ENCODE results near the gene LITAFD.

The LITAFD gene

DNA sequence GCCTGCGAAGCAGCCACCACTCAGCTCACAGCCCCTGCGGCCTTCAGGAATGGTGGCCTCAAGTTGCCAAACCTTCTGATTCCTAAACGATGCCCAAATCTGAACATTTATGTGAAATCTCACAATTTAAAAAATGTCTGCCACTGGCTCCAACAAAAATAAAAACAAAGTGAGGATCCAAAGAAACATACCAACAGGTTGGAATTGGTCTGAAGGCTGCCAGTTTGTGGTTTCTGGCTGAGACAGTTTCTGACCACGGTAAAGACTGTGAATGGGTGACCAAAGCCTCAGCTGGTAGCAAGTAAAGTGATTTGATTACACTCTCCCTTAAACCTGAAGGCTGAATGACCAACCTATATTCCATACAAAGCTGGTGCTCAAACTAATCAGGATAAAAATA is 24.9 kb downstream of the LITAFD start:
- TF ChIP-seq, protein P1, sequence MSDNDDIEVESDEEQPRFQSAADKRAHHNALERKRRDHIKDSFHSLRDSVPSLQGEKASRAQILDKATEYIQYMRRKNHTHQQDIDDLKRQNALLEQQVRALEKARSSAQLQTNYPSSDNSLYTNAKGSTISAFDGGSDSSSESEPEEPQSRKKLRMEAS (IDR thresholded peaks at IDR 0.05), result no peak
- TF ChIP-seq RAD21 (IDR thresholded peaks at IDR 0.05; ENCODE audit: low read depth) (no peak), CREB1 (IDR thresholded peaks at IDR 0.05; ENCODE audit: low read depth) (no peak), EGR1 (IDR thresholded peaks at IDR 0.05) (no peak), EP300 (IDR thresholded peaks at IDR 0.05; ENCODE audit: borderline replicate concordance) (no peak), FOXM1 (IDR thresholded peaks at IDR 0.05; ENCODE audit: borderline replicate concordance, low read depth) (no peak), ZBTB7A (IDR thresholded peaks at IDR 0.05; ENCODE audit: low read depth) (no peak), YY1 (IDR thresholded peaks at IDR 0.05; ENCODE audit: low read depth) (no peak), TCF12 (IDR thresholded peaks at IDR 0.05; ENCODE audit: low read depth) (no peak), TAF1 (IDR thresholded peaks at IDR 0.05; ENCODE audit: low read depth) (no peak), CEBPB (IDR thresholded peaks at IDR 0.05) (no peak), TEAD4 (IDR thresholded peaks at IDR 0.05) (no peak), NFIC (IDR thresholded peaks at IDR 0.05) (no peak)
- TF ChIP-seq, protein P2, sequence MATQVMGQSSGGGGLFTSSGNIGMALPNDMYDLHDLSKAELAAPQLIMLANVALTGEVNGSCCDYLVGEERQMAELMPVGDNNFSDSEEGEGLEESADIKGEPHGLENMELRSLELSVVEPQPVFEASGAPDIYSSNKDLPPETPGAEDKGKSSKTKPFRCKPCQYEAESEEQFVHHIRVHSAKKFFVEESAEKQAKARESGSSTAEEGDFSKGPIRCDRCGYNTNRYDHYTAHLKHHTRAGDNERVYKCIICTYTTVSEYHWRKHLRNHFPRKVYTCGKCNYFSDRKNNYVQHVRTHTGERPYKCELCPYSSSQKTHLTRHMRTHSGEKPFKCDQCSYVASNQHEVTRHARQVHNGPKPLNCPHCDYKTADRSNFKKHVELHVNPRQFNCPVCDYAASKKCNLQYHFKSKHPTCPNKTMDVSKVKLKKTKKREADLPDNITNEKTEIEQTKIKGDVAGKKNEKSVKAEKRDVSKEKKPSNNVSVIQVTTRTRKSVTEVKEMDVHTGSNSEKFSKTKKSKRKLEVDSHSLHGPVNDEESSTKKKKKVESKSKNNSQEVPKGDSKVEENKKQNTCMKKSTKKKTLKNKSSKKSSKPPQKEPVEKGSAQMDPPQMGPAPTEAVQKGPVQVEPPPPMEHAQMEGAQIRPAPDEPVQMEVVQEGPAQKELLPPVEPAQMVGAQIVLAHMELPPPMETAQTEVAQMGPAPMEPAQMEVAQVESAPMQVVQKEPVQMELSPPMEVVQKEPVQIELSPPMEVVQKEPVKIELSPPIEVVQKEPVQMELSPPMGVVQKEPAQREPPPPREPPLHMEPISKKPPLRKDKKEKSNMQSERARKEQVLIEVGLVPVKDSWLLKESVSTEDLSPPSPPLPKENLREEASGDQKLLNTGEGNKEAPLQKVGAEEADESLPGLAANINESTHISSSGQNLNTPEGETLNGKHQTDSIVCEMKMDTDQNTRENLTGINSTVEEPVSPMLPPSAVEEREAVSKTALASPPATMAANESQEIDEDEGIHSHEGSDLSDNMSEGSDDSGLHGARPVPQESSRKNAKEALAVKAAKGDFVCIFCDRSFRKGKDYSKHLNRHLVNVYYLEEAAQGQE (IDR thresholded peaks at IDR 0.05; ENCODE audit: low read depth), result no peak
- TF ChIP-seq, protein P3, sequence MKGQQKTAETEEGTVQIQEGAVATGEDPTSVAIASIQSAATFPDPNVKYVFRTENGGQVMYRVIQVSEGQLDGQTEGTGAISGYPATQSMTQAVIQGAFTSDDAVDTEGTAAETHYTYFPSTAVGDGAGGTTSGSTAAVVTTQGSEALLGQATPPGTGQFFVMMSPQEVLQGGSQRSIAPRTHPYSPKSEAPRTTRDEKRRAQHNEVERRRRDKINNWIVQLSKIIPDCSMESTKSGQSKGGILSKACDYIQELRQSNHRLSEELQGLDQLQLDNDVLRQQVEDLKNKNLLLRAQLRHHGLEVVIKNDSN (IDR thresholded peaks at IDR 0.05), result no peak

DNA sequence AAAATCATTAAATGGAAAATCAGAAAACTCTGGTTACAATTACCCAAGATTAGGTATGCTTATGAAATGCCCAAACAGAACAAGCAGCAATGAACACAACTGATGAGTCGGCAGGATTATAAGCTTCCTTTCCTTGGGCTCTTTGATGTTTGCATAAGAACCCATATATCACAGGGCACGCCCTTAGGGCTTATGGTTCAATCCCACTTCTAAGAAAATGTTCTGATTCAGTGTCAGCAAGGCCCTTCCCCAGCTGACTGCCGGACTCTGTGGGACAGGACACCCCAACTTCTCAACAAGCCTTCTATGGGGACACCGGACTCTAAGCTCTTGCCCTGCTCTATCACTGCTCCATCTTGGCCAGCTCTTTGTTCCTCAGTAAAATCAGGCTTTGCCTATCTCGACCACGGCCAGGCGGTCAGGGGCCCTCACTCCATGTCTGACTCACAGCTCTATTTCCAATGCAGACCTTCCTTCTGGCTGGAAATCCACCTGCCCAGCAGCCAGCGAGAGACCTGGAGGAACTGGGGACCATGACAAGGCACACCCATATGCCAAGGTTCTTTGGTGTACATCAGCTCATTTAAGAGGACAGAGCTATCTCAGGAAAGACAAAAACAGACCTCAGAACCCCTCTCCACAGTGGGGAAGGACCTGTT is 26.8 kb downstream of the LITAFD start:
- TF ChIP-seq, protein P3 (IDR thresholded peaks at IDR 0.05), result no peak
- TF ChIP-seq EGR1 (IDR thresholded peaks at IDR 0.05) (no peak), NFIC (IDR thresholded peaks at IDR 0.05) (no peak), YY1 (IDR thresholded peaks at IDR 0.05; ENCODE audit: low read depth) (no peak), TEAD4 (IDR thresholded peaks at IDR 0.05) (no peak), CEBPB (IDR thresholded peaks at IDR 0.05) (no peak), FOXM1 (IDR thresholded peaks at IDR 0.05; ENCODE audit: borderline replicate concordance, low read depth) (no peak), TAF1 (IDR thresholded peaks at IDR 0.05; ENCODE audit: low read depth) (no peak)
- TF ChIP-seq, protein P2 (IDR thresholded peaks at IDR 0.05; ENCODE audit: low read depth), result no peak

DNA sequence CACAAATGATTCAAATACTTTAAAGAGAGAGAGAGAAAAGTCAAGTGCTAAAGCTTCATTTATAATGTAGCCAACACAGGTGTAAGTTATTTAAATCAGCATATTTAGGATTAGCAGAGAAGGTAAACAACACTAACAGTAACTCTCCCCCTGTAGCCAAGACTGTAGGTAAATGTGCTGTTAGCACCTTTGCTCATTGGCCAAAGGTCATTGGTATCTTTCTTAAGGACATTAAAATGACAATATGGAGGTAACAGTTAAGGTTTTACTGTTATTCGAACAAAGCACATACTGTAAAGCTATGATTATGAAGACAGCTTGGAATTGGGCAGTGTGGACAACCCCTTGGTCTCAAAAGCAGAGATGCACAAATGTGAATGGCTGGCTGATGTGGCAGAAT is 28.7 kb downstream of the LITAFD start:
- TF ChIP-seq NFIC (IDR thresholded peaks at IDR 0.05) (no peak), TEAD4 (IDR thresholded peaks at IDR 0.05) (no peak), EP300 (IDR thresholded peaks at IDR 0.05; ENCODE audit: borderline replicate concordance) (no peak), TAF1 (IDR thresholded peaks at IDR 0.05; ENCODE audit: low read depth) (no peak), FOXM1 (IDR thresholded peaks at IDR 0.05; ENCODE audit: borderline replicate concordance, low read depth) (no peak), EGR1 (IDR thresholded peaks at IDR 0.05) (no peak)
- TF ChIP-seq, protein P2 (IDR thresholded peaks at IDR 0.05; ENCODE audit: low read depth), result no peak
- TF ChIP-seq, protein P3 (IDR thresholded peaks at IDR 0.05), result no peak

DNA sequence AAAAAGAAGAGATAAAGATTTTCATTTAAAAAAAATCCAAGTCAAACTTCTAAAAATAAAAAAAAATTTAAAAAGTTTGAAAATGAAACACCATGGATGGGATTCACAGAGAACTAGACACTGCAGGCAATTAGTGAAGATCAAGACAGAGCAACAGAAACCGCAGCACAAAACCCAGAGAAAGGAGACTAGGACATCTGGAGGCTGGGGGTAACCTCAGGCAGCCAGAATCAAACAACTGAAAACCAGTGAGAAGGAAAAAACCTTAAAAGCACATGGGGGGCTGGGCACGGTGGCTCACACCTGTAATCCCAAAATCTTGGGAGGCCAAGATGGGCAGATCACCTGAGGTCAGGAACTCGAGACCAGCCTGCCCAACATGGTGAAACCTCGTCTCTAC is 30.6 kb downstream of the LITAFD start:
- TF ChIP-seq TEAD4 (IDR thresholded peaks at IDR 0.05) (no peak), EGR1 (IDR thresholded peaks at IDR 0.05) (no peak), ZBTB7A (IDR thresholded peaks at IDR 0.05; ENCODE audit: low read depth) (no peak), YY1 (IDR thresholded peaks at IDR 0.05; ENCODE audit: low read depth) (no peak), CEBPB (IDR thresholded peaks at IDR 0.05) (no peak), FOXM1 (IDR thresholded peaks at IDR 0.05; ENCODE audit: borderline replicate concordance, low read depth) (no peak)

Data from Ishikawa (cell line).